Measurements from ENCODE around the gene SDE2.

The SDE2 gene

GRCh38 chr1:226038661-226039060 is 39.5 kb upstream of the SDE2 start:
- Histone ChIP-seq H2AFZ (ENCODE audit: low read depth, low read length, severe bottlenecking) (no peak overlapping the region), H3K4me3 (ENCODE audit: insufficient read depth, low read length, poor library complexity, severe bottlenecking) (no peak overlapping the region), H3F3A (ENCODE audit: insufficient read depth) (no peaks in the 10 kb centered on the region), H3K27ac (ENCODE audit: low read depth, low read length) (no peak overlapping the region), H3K79me2 (ENCODE audit: insufficient read depth, low read length) (no peaks in the 10 kb centered on the region), H3K9me2 (replicated peaks; ENCODE audit: insufficient read depth, low read length) (no peaks in the 10 kb centered on the region), H3K4me2 (ENCODE audit: low read depth, low read length, poor library complexity, severe bottlenecking) (no peak overlapping the region), H4K20me1 (ENCODE audit: low read depth, low read length) (no peaks in the 10 kb centered on the region), H3K9ac (ENCODE audit: low read length) (no peak overlapping the region), H3K36me3 (ENCODE audit: low read length) (no peaks in the 10 kb centered on the region), H3K9me3 (ENCODE audit: insufficient read depth, low read length) (no peaks in the 10 kb centered on the region), H3K27me3 (ENCODE audit: low read length) (no peaks in the 10 kb centered on the region)
- TF ChIP-seq CTCF (IDR thresholded peaks at IDR 0.05; ENCODE audit: insufficient read depth, low read length, poor library complexity, severe bottlenecking) (no peak), EZH2phosphoT487 (conservative IDR thresholded peaks at IDR 0.05; ENCODE audit: low read length) (no peak)

- Histone ChIP-seq H3K9me3 (ENCODE audit: insufficient read depth, low read length) (no peaks in the 10 kb centered on the region), H3K4me3 (ENCODE audit: insufficient read depth, low read length, poor library complexity, severe bottlenecking) (no peak overlapping the region), H3K27ac (ENCODE audit: low read depth, low read length) (no peak overlapping the region), H3K4me2 (ENCODE audit: low read depth, low read length, poor library complexity, severe bottlenecking) (no peak overlapping the region), H3K9ac (ENCODE audit: low read length) (no peak overlapping the region), H3F3A (ENCODE audit: insufficient read depth) (no peaks in the 10 kb centered on the region), H3K27me3 (ENCODE audit: low read length) (no peaks in the 10 kb centered on the region), H4K20me1 (ENCODE audit: low read depth, low read length) (no peaks in the 10 kb centered on the region), H3K36me3 (ENCODE audit: low read length) (no peaks in the 10 kb centered on the region), H2AFZ (ENCODE audit: low read depth, low read length, severe bottlenecking) (no peak overlapping the region), H3K9me2 (replicated peaks; ENCODE audit: insufficient read depth, low read length) (no peaks in the 10 kb centered on the region), H3K79me2 (ENCODE audit: insufficient read depth, low read length) (no peaks in the 10 kb centered on the region)
- TF ChIP-seq CTCF (IDR thresholded peaks at IDR 0.05; ENCODE audit: insufficient read depth, low read length, poor library complexity, severe bottlenecking) = no peak
- TF ChIP-seq EZH2phosphoT487 (conservative IDR thresholded peaks at IDR 0.05; ENCODE audit: low read length) = no peak
Measured at GRCh38 chr1:226035915-226036314, 36.8 kb upstream of the SDE2 start.

- Histone ChIP-seq H3K4me2 (ENCODE audit: low read depth, low read length, poor library complexity, severe bottlenecking) (no peak overlapping the region), H4K20me1 (ENCODE audit: low read depth, low read length) (no peaks in the 10 kb centered on the region), H3K27ac (ENCODE audit: low read depth, low read length) (no peak overlapping the region), H3K9ac (ENCODE audit: low read length) (no peak overlapping the region), H3K79me2 (ENCODE audit: insufficient read depth, low read length) (no peaks in the 10 kb centered on the region), H3K9me3 (ENCODE audit: insufficient read depth, low read length) (no peaks in the 10 kb centered on the region), H3F3A (ENCODE audit: insufficient read depth) (no peaks in the 10 kb centered on the region), H3K4me3 (ENCODE audit: insufficient read depth, low read length, poor library complexity, severe bottlenecking) (no peak overlapping the region), H3K36me3 (ENCODE audit: low read length) (no peaks in the 10 kb centered on the region), H3K27me3 (ENCODE audit: low read length) (no peaks in the 10 kb centered on the region), H2AFZ (ENCODE audit: low read depth, low read length, severe bottlenecking) (no peak overlapping the region), H3K9me2 (replicated peaks; ENCODE audit: insufficient read depth, low read length) (no peaks in the 10 kb centered on the region)
- TF ChIP-seq EZH2phosphoT487 (conservative IDR thresholded peaks at IDR 0.05; ENCODE audit: low read length) (no peak), CTCF (IDR thresholded peaks at IDR 0.05; ENCODE audit: insufficient read depth, low read length, poor library complexity, severe bottlenecking) (no peak)
Measured at GRCh38 chr1:226034482-226034881, 35.3 kb upstream of the SDE2 start.
